Ovary (tissue), 3 donors: ENCODE data around the gene ADA.

ENCODE experiments used
- EP300 ChIP-seq: sonication (generic); formaldehyde crosslinking; IDR thresholded peaks from one replicate; pipeline ENCODE4 v1.6.1; 2017; ENCODE audit warnings: antibody characterized with exemption
- POLR2A ChIP-seq: fragments of 450-650 bp; IDR thresholded peaks from one replicate; pipeline ENCODE4 v1.6.1; 2017; ENCODE audit warnings: antibody characterized with exemption, mild to moderate bottlenecking, moderate library complexity
- TF ChIP-seq, protein P1 (sequence below), 3 donors: fragments of 450-650 bp in 2 of 3; fragments of 200-600 bp in 1 of 3; IDR thresholded peaks; one replicate each; pipeline versions ENCODE4 v1.5.1 to v1.8.0; 2016 to 2022; ENCODE audit warnings: antibody characterized with exemption in 3 of 3, mild to moderate bottlenecking in 1 of 3
- donor health status: DM: no; HTN: no; CAD: no.

DNA sequence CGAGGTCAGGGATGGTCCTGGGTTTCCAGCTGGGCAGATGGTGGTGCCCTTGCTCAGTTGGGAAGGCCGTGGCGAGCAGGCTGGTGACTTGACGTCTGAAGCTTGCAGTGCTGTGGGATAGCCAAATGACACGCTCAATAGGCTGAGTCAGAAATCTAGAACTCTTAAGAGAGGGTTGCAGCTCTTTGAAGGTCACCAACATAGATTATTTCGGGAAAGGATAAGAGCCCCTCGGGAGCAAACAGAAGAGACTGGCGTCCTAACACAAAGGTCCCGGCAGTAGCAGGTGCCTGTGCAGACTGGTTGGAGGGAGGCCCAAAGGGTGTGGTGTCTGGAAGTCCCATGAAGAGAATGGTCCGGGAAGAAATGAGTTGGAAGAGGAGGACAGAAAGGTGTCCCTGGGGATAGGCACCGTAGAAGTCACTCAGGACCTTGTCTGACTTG is 50.7 kb downstream of the ADA start:
- TF ChIP-seq, protein P1, sequence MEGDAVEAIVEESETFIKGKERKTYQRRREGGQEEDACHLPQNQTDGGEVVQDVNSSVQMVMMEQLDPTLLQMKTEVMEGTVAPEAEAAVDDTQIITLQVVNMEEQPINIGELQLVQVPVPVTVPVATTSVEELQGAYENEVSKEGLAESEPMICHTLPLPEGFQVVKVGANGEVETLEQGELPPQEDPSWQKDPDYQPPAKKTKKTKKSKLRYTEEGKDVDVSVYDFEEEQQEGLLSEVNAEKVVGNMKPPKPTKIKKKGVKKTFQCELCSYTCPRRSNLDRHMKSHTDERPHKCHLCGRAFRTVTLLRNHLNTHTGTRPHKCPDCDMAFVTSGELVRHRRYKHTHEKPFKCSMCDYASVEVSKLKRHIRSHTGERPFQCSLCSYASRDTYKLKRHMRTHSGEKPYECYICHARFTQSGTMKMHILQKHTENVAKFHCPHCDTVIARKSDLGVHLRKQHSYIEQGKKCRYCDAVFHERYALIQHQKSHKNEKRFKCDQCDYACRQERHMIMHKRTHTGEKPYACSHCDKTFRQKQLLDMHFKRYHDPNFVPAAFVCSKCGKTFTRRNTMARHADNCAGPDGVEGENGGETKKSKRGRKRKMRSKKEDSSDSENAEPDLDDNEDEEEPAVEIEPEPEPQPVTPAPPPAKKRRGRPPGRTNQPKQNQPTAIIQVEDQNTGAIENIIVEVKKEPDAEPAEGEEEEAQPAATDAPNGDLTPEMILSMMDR (IDR thresholded peaks at IDR 0.05) = no peak
- TF ChIP-seq POLR2A = no peak
- TF ChIP-seq EP300 = no peak
